ENCODE measurements around the gene NUDT3. TPM values are rescaled to one million over a fixed set of nuclear protein-coding genes. Genes with fewer than 3 reads are reported as not detected.
"Not testable (repeated sequence)": the region's sequence is repeated elsewhere in the genome, so short reads cannot be mapped to it uniquely, and the experiment has no call there.

NUDT3 gene
- total RNA-seq, 1 experiment from 2014 or later = 23.6 TPM

GRCh38 chr6:34412016-34412415 is 19.5 kb upstream of the NUDT3 start:
- no peak overlapping the region for H3K4me3 Mint-ChIP-seq (ENCODE audit: unreplicated experiment)

GRCh38 chr6:34407915-34408314 is 15.4 kb upstream of the NUDT3 start:
- DNase-seq (ENCODE audit: unreplicated experiment); intact Hi-C loops (cut with micrococcal nuclease); H3K27me3 Mint-ChIP-seq (ENCODE audit: insufficient read depth, unreplicated experiment); BruUV-seq (replicated peaks); H3K9me3 Mint-ChIP-seq (ENCODE audit: unreplicated experiment); H3K4me3 Mint-ChIP-seq (ENCODE audit: unreplicated experiment); POLR2A ChIA-PET; H3K27ac Mint-ChIP-seq (ENCODE audit: low read depth, unreplicated experiment): not testable (repeated sequence)
- peaks cover 14% of the 10 kb centered on the region for H3K4me1 Mint-ChIP-seq (ENCODE audit: insufficient read depth, unreplicated experiment)
- H3K36me3 Mint-ChIP-seq (ENCODE audit: insufficient read depth, unreplicated experiment) = peaks cover 17% of the 10 kb centered on the region
- CTCF ChIA-PET = interaction anchor here (0.6 kb wide), 1 partner anchor 205 kb away, joined by 3 read pairs; no protein-coding TSS in a partner anchor

More at GRCh38 chr6:34412016-34412415, 19.5 kb upstream of the NUDT3 start:
- CTCF ChIA-PET = interaction anchor here (5.6 kb wide), 1 partner anchor 216 kb away, joined by 53 read pairs; no protein-coding TSS in a partner anchor
- peaks cover 14% of the 10 kb centered on the region for H3K4me1 Mint-ChIP-seq (ENCODE audit: insufficient read depth, unreplicated experiment)
- no peak for TF ChIP-seq CTCF (IDR thresholded peaks at IDR 0.05; ENCODE audit: unreplicated experiment)
- H3K27me3 Mint-ChIP-seq (ENCODE audit: insufficient read depth, unreplicated experiment) = no peaks in the 10 kb centered on the region
- H3K9me3 Mint-ChIP-seq (ENCODE audit: unreplicated experiment) = no peaks in the 10 kb centered on the region
- intact Hi-C loops (cut with micrococcal nuclease) = no loop called here
- H3K36me3 Mint-ChIP-seq (ENCODE audit: insufficient read depth, unreplicated experiment) = peaks cover 45% of the 10 kb centered on the region
- BruUV-seq (replicated peaks) = no TSS peak
- POLR2A ChIA-PET = interaction anchor here (1.0 kb wide), 1 partner anchor 14 kb away, joined by 4 read pairs; no protein-coding TSS in a partner anchor
- H3K27ac Mint-ChIP-seq (ENCODE audit: low read depth, unreplicated experiment) = no peak overlapping the region
- DNase-seq (ENCODE audit: unreplicated experiment) = no peak

GRCh38 chr6:34396518-34396917 is 4.0 kb upstream of the NUDT3 start:
- TF ChIP-seq CTCF (IDR thresholded peaks at IDR 0.05; ENCODE audit: unreplicated experiment) = no peak
- Mint-ChIP-seq H3K4me3 (ENCODE audit: unreplicated experiment) (no peak overlapping the region), H3K9me3 (ENCODE audit: unreplicated experiment) (no peaks in the 10 kb centered on the region), H3K36me3 (ENCODE audit: insufficient read depth, unreplicated experiment) (no peaks in the 10 kb centered on the region), H3K27ac (ENCODE audit: low read depth, unreplicated experiment) (no peak overlapping the region), H3K4me1 (ENCODE audit: insufficient read depth, unreplicated experiment) (peaks cover 6% of the 10 kb centered on the region), H3K27me3 (ENCODE audit: insufficient read depth, unreplicated experiment) (no peaks in the 10 kb centered on the region)
- POLR2A ChIA-PET = no interaction called here
- CTCF ChIA-PET = interaction anchor here (6.9 kb wide), 1 partner anchor 147 kb away, joined by 46 read pairs; the partner anchor contains the start of gene SMIM29
- intact Hi-C loops (cut with micrococcal nuclease) = no loop called here
- DNase-seq (ENCODE audit: unreplicated experiment) = no peak
- no TSS peak for BruUV-seq (replicated peaks)

- H3K4me3 Mint-ChIP-seq (ENCODE audit: unreplicated experiment) = no peak overlapping the region
- H3K36me3 Mint-ChIP-seq (ENCODE audit: insufficient read depth, unreplicated experiment) = no peaks in the 10 kb centered on the region
- intact Hi-C loops (cut with micrococcal nuclease) = no loop called here
- no TSS peak for BruUV-seq (replicated peaks)
- H3K27ac Mint-ChIP-seq (ENCODE audit: low read depth, unreplicated experiment) = no peak overlapping the region
- H3K9me3 Mint-ChIP-seq (ENCODE audit: unreplicated experiment) = no peaks in the 10 kb centered on the region
- ChIA-PET CTCF (interaction anchor here (0.9 to 6.9 kb wide), 5 partner anchors 11 to 145 kb away, joined by 3 to 46 read pairs (median 4); partner anchors contain the start of gene SMIM29), POLR2A (interaction anchor here (0.9 to 4.6 kb wide), 4 partner anchors 12 to 145 kb away, joined by 3 to 45 read pairs (median 20); partner anchors contain the start of genes RPS10 and SMIM29)
- DNase-seq (ENCODE audit: unreplicated experiment) = no peak
- TF ChIP-seq CTCF (IDR thresholded peaks at IDR 0.05; ENCODE audit: unreplicated experiment) = no peak
- H3K4me1 Mint-ChIP-seq (ENCODE audit: insufficient read depth, unreplicated experiment) = peaks cover 11% of the 10 kb centered on the region
- no peaks in the 10 kb centered on the region for H3K27me3 Mint-ChIP-seq (ENCODE audit: insufficient read depth, unreplicated experiment)
These were observed 1.5 kb upstream of the NUDT3 start for GRCh38 chr6:34393966-34394305.
